HK-2 (cell line): Measurements from ENCODE around the gene EWSR1.
A peak's percentile ranks its signal among the peaks of the same experiment; 100 is the strongest.
"Not testable (repeated sequence)": the region's sequence is repeated elsewhere in the genome, so short reads cannot be mapped to it uniquely, and the experiment has no call there.

ENCODE experiments used
- DNase-seq: peaks from one replicate; pipeline ENCODE4 v3.0.0-alpha.2; 2018; ENCODE audit not compliant: unreplicated experiment

The EWSR1 gene, protein sequence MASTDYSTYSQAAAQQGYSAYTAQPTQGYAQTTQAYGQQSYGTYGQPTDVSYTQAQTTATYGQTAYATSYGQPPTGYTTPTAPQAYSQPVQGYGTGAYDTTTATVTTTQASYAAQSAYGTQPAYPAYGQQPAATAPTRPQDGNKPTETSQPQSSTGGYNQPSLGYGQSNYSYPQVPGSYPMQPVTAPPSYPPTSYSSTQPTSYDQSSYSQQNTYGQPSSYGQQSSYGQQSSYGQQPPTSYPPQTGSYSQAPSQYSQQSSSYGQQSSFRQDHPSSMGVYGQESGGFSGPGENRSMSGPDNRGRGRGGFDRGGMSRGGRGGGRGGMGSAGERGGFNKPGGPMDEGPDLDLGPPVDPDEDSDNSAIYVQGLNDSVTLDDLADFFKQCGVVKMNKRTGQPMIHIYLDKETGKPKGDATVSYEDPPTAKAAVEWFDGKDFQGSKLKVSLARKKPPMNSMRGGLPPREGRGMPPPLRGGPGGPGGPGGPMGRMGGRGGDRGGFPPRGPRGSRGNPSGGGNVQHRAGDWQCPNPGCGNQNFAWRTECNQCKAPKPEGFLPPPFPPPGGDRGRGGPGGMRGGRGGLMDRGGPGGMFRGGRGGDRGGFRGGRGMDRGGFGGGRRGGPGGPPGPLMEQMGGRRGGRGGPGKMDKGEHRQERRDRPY

GRCh38 chr22:29267858-29268510 lies at the start of gene EWSR1, which contains the start of gene RHBDD3:
TSS of gene EWSR1 (plus strand) at chr22:29268268. CDS start at chr22:29268337, 69 bp downstream.
TSS of gene RHBDD3 (minus strand) at chr22:29267981. CDS start at chr22:29265626, 2,355 bp downstream.
- peak; percentile 95 for DNase-seq

DNA sequence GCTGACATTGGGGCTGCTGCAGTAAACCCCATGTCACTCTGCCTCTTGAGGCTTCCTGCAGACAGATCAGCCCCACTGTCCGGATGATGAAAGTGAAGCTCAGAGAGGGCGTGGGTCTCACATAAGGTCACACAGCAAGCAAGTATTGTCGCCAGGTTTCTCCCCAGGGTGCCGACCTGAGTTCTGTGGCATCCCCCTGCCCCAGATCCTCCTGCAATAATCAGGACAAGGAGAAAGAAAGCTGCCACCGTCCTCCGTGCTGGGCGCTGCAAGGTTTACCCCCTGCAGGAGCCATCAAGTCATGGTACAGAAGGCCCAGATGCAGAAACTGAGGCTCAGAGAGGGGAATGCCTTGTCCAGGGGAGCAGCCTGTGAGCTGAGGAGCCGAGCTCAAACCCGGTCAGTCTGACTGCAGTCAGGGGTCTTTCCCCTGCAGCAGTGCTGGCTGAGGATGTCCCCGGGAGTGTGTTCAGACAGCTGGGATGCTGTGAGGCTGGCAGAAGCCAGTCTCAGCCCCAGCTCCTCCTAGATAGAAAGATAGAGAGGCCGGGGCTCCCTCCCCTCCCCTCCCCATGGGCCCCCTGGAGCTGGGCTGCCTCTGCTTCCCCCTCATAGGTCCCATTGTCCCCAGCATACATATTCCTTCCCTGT lies 49.2 kb upstream of the EWSR1 start:
- DNase-seq = no peak

GRCh38 chr22:29219409-29219782 lies 48.7 kb upstream of the EWSR1 start:
- not testable (repeated sequence) for DNase-seq

DNA sequence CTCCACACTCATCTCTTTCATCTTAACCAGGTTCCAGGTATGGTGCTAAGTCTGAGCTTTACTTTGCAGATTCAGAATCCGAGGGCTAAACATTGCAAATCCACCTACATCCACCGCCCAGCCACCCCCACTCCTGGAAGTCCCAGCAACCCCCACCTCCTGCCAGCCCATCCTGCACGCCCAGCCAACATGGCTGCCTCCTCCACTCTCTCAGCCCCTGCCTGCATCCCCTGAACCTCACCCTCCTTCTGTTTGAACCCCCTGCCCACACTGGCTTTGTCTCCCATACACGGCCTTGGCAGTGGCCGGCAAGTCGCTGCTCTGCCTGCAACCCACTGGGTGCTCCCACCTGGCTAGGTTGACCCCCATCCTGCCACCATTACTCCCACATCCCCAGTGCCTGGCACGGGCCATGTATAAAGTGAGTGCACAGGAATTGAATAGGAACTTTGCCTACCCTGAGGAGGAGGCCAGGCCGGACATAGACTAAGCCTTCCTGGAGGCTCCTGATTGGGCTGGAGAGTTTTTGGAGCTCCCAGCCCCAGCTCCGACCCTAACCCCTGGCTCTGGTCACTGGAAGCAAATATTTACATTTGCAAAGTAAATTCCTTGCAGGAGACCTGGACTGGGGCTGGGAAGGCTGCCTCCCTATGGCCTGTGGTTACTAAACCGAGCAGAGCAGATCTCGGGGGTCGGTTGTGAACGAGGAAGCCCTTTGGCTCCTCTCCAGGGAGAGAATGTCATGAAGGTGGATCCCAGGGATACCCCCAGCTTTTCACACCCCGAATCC lies 48.0 kb upstream of the EWSR1 start:
- no peak for DNase-seq

DNA sequence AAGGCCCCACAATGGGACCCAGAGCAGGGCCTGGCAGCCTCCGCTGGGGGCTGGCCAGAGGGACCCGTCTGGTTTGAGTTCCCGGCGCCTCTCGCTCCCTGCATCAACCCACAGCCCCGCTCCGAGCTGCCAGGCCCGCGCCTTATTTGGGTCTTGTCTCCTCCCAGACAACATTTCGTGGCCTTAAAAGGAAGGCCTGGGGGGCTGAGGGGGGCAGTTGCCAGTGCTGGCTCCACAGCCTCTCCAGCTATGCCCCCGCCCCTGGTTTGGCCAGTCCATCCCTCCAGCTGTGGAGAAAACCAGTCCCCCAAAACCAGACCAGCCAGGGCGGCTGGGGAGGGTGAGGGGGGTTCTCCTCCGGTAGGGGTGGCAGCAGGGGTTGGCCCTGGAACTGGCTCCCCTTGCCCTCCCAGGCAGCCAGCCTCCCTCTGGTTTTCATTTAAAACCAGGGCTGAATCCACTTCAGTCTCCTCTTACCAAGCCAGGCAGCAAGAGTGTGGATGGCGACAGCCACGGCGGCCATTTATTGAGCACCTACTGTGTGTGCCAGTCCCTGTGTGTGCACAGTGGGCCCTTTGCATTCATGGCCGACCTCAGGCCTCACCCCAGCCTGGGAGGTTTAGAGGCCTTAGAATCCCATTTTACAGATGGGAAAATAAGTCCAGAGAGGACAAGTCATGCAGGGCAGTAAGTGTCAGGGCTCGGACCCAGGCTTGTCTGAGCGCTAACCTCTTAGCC lies 43.8 kb upstream of the EWSR1 start:
- DNase-seq = no peak

GRCh38 chr22:29224859-29225410 lies 43.1 kb upstream of the EWSR1 start:
- DNase-seq = no peak

GRCh38 chr22:29225422-29226090 lies 42.5 kb upstream of the EWSR1 start:
- no peak for DNase-seq

DNA sequence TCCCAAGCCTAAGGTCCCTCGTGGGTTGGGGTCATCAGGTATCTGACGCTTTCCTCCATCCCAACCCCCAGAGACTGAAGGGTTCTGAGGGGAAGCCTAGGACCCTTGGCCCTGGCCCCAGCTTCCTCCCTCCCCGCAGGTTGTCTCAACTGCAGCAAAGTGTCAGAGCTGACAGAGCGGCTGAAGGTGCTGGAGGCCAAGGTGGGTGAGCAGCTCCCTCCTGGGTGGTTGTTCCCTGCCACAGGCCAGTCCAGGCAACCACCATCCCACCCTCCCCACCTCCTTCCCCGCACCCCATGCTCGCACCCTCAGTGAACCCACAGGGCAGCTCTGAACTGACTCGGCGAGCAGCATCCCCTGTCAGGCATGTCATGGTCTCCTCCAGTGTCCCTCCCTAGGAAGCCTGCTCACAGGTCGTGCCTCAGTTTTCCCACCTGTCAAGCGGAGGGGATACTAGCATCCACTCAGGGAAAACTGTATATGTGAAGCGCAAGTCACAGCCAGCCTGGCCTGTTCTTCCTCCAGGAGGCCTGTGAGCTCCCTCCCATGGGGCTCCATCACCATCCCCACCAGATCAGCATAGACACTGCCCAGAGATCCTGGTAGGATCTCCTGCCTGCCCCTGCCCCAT lies 41.6 kb upstream of the EWSR1 start:
- no peak for DNase-seq

DNA sequence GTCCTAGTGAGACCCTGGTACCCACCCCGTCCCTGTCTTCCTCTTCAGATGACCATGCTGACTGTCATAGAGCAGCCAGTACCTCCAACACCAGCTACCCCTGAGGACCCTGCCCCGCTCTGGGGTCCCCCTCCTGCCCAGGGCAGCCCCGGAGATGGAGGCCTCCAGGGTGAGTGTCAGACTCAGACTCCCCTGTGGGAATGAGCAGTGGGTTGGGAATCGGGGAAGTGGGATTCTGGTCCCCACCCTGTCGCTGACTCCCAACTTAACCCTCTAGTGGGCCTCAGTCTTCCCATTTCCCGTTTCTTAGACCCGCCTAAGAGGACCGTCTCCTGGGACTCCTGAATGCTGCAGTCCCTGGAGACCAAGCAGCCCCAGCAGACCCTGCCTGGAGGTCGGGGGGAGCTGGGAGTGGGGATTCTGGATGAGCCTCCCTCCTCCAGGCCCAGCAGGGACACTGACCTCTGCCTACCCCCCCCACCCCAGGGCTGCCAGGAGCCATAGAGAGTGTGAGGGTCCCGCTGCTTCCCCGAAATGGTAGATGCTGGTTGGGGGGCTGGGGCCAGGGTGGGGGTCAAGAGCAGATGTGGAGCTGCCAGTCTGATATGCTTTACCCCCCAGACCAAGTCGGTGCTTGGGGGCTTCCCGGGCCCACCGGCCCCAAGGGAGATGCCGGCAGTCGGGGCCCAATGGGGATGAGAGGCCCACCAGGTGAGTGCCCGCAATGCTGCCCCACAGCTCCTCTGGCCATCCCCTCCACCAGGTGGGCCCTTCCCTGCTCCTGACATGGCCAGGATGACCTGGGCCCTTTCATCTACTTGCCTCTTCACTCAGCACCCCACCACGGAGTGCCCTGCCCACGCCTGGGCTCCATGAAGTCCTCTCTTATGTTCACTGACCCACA lies 36.8 kb upstream of the EWSR1 start:
- no peak for DNase-seq

DNA sequence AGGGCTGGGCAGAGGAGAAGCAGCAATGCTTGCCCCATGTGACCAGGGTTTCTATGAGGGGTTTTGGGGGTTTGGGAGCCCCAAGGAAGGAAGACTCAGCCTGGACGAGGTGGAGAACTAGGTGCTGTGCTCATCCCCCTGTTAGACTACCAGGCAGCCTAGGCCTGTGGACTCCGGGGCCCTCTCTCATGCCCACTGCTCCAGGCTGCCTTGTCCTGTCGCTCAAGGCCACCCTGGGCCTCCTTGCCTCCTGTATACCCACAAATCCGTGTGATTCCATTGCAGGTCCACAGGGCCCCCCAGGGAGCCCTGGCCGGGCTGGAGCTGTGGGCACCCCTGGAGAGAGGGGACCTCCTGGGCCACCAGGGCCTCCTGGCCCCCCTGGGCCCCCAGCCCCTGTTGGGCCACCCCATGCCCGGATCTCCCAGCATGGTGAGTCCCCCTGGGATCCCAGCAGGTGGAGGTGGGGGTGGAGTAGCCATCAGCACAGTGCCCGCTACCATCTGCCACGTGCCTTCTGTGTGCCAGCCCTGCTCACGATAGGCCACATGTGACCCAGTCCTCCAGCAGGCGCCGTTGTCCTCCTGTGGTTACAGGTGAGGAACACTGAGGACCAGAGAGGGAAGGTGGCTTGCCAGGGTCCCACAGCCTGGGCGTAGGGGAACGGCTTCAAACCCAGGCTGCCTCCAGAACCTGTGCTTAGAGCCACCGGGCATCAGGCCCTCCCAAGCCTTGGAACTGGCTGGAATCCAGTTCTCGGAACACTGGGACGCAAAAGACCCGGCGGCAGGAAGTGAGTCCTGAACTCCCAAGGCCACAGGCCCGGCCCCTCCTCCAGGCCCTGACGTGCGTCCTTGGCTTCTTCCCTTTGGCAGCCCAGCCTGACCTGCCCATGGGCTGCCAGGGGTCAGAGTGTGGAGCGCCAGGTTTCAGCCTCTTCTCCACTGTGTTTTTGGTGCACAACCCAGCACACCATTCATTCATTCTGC lies 35.8 kb upstream of the EWSR1 start:
- DNase-seq = no peak

GRCh38 chr22:29233277-29233877 lies 34.7 kb upstream of the EWSR1 start:
- DNase-seq = no peak

- DNase-seq = not testable (repeated sequence)
Observed at GRCh38 chr22:29240481-29240880, 27.6 kb upstream of the EWSR1 start.

DNA sequence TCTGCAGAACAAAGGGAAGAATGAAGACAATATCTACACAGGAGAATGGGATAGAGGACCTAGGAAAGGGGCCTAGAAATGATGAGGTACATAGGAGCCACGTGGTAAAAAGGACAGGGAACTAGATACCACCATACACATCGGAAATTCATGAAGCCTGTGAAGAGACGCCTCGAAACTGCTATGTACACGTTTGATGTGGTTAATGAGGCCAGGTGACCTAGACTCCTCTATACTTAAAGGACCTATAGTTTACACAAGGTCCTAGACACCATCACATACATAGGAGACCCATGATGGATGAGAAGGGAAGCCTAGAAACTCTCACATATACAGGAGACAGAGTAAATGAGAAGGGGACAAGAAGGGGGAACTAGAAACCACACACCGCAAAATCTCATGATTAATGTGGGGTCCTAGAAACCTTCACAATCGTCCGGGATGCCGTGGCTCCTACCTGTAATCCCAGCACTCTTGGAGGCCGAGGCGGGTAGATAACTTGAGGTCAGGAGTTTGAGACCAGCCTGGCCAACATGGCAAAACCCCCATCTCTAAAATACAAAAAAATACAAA lies 24.1 kb upstream of the EWSR1 start:
- no peak for DNase-seq

GRCh38 chr22:29244785-29245625 lies 23.1 kb upstream of the EWSR1 start:
- no peak for DNase-seq
